ENCODE results near the gene WDFY4.

The WDFY4 gene

GRCh38 chr10:48895803-48896195 is 211.1 kb downstream of the WDFY4 start:
- DNase-seq (ENCODE audit: low read depth in 2 of 2, low spot score in 1 of 2): no peak

- DNase-seq (ENCODE audit: low read depth in 2 of 2, low spot score in 1 of 2): no peak
Observed at GRCh38 chr10:48896756-48897440, 212.2 kb downstream of the WDFY4 start.

- no peak for DNase-seq (ENCODE audit: low read depth in 2 of 2, low spot score in 1 of 2)
Observed at GRCh38 chr10:48897441-48897790, 212.7 kb downstream of the WDFY4 start.

DNA sequence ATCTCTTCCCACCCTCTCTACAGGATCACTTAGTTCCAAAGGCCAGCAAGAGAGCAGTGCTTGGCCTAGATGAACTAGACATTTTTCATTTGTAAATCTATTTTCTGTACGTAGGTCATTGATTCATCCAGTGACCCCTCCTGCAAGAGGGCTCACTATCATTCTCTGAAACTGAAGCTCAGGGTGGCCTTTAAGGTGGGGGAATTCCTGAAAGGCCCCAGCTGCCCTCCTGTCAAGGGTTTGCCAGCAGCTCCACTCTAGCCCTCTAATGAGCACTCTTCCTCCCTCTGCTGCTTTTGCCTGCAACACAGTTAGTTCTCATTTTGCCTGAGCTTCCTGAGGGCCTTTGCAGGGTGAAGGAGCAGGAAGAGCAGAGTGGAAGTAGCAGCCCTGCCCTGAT is 213.8 kb downstream of the WDFY4 start:
- DNase-seq (ENCODE audit: low read depth in 2 of 2, low spot score in 1 of 2): no peak

DNA sequence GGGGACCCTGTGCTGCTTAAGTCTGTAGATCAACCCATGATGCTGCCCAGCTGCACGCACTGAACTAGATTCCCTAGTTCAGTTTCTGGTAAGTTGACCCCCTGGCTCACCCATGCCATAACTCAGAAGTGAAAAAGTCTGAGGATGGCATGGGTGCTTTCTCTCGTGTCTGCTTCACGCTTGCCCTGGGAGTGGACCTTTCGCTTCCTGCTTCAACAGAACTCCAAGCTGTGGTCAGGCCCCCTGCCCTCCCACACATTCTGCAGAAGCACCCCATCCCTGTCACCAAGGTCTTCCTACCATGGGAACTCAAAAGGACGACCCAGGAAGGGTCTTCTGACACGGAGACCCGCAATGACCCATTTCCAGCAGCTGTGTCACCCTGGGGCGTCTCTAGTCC is 215.1 kb downstream of the WDFY4 start:
- no peak for DNase-seq (ENCODE audit: low read depth in 2 of 2, low spot score in 1 of 2)

DNA sequence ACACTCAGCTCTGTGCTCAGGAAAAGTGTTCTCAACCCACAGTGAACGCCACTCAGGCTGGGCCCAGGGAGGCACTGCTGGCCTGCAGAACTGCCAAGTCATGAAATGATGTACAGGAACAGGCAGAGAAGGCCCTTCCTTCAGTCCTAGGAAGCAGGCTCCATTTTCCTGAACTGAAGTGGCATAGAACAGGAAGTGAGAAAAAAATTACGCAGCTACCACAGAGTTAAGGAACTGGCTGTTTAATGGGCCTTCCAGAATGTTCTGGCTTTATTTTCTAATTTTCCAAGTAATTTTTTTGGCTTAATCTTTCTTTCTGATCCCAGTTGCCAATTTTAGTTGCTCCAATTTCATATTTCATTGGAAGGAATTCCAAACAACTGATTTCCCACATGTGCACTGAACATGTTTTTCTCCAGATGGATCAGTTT is 215.7 kb downstream of the WDFY4 start:
- no peak for DNase-seq (ENCODE audit: low read depth in 2 of 2, low spot score in 1 of 2)

- DNase-seq (ENCODE audit: low read depth in 2 of 2, low spot score in 1 of 2): no peak
Observed at GRCh38 chr10:48901319-48901718, 216.6 kb downstream of the WDFY4 start.

GRCh38 chr10:48902096-48902495 is 217.4 kb downstream of the WDFY4 start:
- no peak for DNase-seq (ENCODE audit: low read depth in 2 of 2, low spot score in 1 of 2)

DNA sequence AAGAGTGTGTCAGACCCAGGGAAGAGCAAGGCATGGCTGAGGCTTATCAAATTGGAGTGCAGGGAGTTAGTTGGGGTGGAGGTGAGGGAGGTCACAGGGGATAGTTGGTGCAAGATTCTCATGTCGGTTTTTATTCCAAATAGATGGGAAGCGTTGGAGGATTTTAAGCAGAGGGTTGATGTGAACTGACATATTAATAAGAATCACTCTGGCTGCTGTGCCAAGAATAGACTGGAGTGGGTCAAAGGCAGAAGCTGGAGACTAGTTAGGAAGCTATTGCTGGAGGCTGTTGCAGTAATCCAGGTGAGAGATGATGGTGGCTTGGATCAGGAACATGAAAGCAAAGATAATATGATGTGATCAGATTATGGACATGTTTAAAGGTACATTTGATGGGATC is 218.5 kb downstream of the WDFY4 start:
- DNase-seq (ENCODE audit: low read depth in 2 of 2, low spot score in 1 of 2): no peak

DNA sequence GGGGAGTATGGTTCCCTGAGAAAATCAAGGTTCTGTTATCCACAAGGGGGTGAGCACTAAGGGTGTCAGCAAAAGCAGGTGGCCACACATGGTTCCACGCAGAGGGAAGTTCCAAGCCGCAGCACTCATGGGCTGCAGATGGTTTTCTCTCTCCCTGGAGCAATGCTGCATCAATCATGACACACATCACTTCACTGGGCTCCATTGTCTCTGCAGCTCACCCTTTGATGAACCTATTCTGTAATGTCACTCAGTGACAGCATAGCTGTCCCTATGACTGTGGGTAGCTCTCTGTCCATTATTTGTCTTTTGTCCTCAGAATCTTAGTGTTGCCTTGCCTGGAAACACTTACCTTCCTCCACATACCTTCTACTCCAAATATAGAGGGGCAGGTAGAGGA is 220.2 kb downstream of the WDFY4 start:
- no peak for DNase-seq (ENCODE audit: low read depth in 2 of 2, low spot score in 1 of 2)

- DNase-seq (ENCODE audit: low read depth in 2 of 2, low spot score in 1 of 2): no peak
Observed at GRCh38 chr10:48905311-48905710, 220.6 kb downstream of the WDFY4 start.

DNA sequence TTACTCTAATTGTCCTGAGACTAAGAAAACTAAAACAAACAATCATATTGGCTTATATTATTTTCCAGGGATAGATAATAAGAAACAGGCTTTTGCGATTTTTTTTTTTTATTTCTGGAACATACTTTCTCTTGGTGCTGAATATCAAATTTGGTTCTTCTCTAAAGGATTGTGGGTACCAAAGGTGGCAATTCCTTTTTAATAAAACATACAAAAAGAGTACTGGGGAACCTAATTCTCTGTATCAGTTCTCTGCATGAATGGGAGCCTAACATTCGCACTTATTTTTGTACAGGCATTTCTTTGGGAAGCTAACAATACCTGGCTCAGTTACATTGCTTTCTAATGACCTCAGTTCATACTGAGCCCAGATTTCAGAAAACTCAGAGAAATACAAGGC is 222.2 kb downstream of the WDFY4 start:
- DNase-seq (ENCODE audit: low read depth in 2 of 2, low spot score in 1 of 2): no peak

GRCh38 chr10:48907730-48908129 is 223.1 kb downstream of the WDFY4 start:
- DNase-seq (ENCODE audit: low read depth in 2 of 2, low spot score in 1 of 2): no peak

GRCh38 chr10:48910548-48910947 is 225.9 kb downstream of the WDFY4 start:
- no peak for DNase-seq (ENCODE audit: low read depth in 2 of 2, low spot score in 1 of 2)

DNA sequence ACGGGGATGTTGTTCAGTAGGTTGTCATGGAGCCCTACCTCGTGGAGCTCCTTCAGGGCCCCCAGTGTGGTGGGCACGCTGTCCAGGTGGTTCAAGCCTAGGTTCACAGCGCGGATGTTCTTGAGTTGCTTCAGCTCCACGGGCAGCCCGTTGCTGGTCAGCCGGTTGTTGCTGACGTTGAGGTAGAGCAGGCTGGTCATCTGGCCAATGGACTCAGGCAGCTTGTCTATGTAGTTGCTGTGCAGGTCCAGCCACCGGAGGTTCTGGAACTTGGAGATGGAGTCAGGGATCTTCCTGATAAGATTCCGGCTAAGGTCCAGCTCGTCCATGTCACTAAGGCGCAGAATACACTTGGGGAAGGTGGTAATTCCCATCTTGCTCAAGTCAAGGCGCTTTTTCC is 229.0 kb downstream of the WDFY4 start:
- DNase-seq (ENCODE audit: low read depth in 2 of 2, low spot score in 1 of 2): no peak

DNA sequence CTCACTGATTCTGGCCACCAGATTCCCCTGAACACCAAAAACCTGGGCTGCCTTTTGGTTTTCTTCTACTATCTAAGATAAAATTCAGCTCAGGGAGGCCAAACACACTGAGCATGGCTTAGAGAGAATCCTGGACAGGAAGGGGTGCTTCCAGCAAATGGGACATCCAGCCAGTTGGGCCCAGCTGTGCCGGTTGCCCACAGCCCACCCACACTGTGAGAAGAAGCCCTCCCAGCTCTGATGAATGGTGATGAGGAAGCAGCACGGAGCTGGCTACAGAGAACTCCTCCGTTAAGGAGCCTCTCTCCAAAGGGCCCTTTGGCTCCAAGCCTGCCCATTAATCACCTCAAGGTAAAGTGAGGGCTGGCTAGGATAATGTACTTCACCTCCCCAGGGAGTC is 239.1 kb downstream of the WDFY4 start:
- no peak for DNase-seq (ENCODE audit: low read depth in 2 of 2, low spot score in 1 of 2)

DNA sequence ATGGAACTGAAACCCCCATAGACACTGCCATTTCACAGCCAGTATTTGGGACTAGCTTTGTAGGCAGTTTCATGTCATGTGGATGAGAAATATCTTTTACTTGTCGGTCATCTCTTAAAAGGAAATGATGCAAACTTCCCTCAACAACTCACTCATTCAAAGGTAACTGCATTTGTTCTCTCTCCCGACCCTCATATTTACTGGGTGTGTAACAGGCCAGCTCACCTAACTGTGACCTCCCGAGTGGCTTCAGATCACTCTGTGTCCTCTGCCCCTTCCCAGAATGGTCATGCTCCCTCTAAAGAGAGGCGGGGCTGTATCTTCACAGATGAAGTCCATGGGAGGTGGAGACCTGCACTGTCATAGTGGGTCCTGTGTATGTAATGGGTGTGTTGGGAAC is 240.3 kb downstream of the WDFY4 start:
- no peak for DNase-seq (ENCODE audit: low read depth in 2 of 2, low spot score in 1 of 2)

DNA sequence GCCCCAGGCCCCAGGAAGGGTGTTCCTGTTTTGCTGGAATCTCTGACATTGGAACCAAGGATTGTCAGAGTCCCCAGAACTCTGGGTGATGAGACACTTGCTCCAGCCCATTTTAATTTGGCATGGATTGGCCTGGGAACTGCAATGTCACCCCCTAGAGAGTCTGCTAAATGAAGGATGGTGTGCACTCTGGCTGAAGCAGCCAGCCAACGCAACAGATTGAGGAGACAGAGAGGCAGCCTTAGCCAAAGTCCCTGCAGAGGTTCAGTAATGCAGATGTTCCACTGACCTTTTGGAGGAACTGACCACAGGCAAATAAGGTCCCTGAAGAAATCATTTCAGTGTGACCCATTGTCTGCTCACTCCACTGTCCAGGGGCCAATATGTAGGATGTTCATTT is 241.6 kb downstream of the WDFY4 start:
- DNase-seq (ENCODE audit: low read depth in 2 of 2, low spot score in 1 of 2): no peak

DNA sequence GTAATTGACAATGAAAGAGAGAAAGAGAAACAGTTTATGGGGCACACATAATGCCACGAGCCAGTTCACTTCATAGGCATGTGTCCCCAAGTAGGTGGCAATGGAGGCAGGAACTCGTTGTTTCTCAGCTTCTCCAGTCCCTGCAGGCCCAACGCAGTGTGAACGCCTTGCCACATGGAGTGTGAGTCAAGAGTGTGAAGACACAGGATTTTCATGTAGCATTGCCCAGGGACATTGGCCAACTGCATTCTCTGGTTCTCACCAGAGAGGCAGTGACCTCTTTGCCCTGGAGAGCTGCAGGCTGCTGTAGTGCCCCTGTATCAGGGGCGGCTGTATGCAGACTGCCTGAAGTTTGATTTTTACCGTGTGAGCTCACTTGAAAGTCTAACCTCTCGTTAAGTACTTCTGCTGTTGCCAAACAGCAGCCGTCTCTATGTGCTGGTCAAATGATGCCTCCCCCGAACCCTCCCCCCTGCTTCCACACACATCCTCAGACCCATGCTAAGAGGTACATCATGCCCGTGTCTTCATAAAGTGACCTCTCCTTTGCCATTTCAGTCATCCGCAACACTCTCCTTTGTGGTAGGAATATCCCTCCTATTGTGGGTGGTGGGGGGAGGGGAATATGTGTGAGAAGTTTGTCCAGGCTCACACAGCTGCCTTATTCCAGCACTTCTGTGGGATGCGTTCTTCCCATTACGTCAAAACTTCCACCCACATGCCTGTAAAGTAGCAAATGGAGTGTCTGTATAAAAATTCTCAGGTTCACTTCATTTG is 242.3 kb downstream of the WDFY4 start:
- DNase-seq (ENCODE audit: low read depth in 2 of 2, low spot score in 1 of 2): no peak

DNA sequence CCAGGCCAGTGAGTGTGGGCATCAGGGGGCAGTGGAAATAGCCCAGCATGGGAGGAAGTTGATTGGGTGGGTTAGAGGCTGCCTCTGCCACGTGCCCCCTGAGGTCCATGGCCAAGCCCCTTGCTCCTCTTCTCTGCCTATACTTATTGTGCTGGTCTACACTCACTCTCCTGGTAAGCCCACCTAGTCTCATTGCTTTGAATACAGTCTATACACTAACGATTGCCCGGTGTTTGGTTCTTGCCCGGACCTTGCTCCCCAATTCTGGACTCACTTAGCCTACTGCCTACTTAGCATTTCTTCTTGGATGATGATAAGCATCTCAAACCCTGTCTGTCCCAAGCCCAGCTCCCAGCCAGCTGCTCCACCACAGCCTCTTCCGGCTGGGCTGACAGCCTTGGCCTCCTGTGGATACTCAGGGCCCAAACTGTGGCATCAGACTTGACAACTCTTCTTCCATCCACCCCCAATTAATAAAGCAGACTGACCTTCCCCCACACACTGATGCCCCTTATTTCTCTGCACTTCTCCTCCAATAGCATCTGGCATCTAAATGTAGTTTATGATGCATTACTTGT is 244.8 kb downstream of the WDFY4 start:
- DNase-seq (ENCODE audit: low read depth in 2 of 2, low spot score in 1 of 2): no peak

GRCh38 chr10:48931188-48931587 is 246.5 kb downstream of the WDFY4 start:
- DNase-seq (ENCODE audit: low read depth in 2 of 2, low spot score in 1 of 2): no peak

- no peak for DNase-seq (ENCODE audit: low read depth in 2 of 2, low spot score in 1 of 2)
Observed at GRCh38 chr10:48932831-48933664, 248.4 kb downstream of the WDFY4 start.

Measured in stimulated activated CD8-positive, alpha-beta memory T cell treated with anti-CD3 and anti-CD28 coated beads, Interleukin-4, amount 100 ng/mL, for 4 hours (primary cell).